B cell (primary cell): ENCODE data around the gene STXBP2. TPM values are rescaled to one million over a fixed set of nuclear protein-coding genes. Genes with fewer than 3 reads are reported as not detected.

ENCODE experiments used
- ATAC-seq: fragments of 200-7000 bp; cut with Tn5 transposase; one replicate; pipeline ENCODE4 v1.10.0; 2021; ENCODE audit warnings: low read depth, mild to moderate bottlenecking, moderate number of reproducible peaks, moderate library complexity
- CTCF ChIA-PET: fragments of 350-600 bp; sonication (Branson Sonifier 250); formaldehyde crosslinking; loops from one replicate; lab custom pipeline; 2021; ENCODE audit warnings: antibody characterized with exemption, inconsistent platforms; lab: Charles Lee
- POLR2A ChIA-PET: fragments of 350-600 bp; sonication (Branson Sonifier 250); formaldehyde crosslinking; loops from one replicate; lab custom pipeline; 2021; ENCODE audit warnings: antibody characterized with exemption; lab: Charles Lee
- DNase-seq: peaks from one replicate; pipeline ENCODE4 v3.0.0; 2013
- H2AFZ ChIP-seq: 2 replicates; pipeline ENCODE4 v1.6.1; 2012; ENCODE audit warnings: mild to moderate bottlenecking, low read depth, low read length; ENCODE audit not compliant: insufficient read depth, poor library complexity, severe bottlenecking
- H3K27ac ChIP-seq, 2 donors: 1 replicate in 1 of 2; 2 replicates in 1 of 2; pipeline ENCODE4 v1.5.1; 2012 to 2013; ENCODE audit warnings: low read length in 2 of 2, mild to moderate bottlenecking in 2 of 2, moderate library complexity in 1 of 2
- H3K27me3 ChIP-seq, 4 experiments: fragments of 200-600 bp in 1 of 4; sonication (generic) in 1 of 4; replicated peaks in 1 of 4; 1 replicate in 2 of 4; 2 replicates in 2 of 4; pipeline versions ENCODE4 v1.6.1 to v1.7.0; 2013 to 2016; ENCODE audit warnings: low read length in 3 of 4, mild to moderate bottlenecking in 2 of 4, mixed read lengths in 1 of 4, moderate library complexity in 1 of 4; ENCODE audit not compliant: insufficient read depth in 4 of 4, control insufficient read depth in 3 of 4; ENCODE audit errors: control extremely low read depth in 1 of 4
- H3K36me3 ChIP-seq, 2 experiments: replicated peaks in 1 of 2; 1 replicate in 1 of 2; 2 replicates in 1 of 2; pipeline versions ENCODE4 v1.6.1 to v1.7.1; 2013; ENCODE audit warnings: low read length in 1 of 2; ENCODE audit not compliant: insufficient read depth in 2 of 2, control insufficient read depth in 1 of 2; ENCODE audit errors: control extremely low read depth in 1 of 2, extremely low read depth in 1 of 2
- H3K4me1 ChIP-seq, 2 donors: fragments of 200-600 bp in 1 of 2; sonication (generic) in 1 of 2; 1 replicate in 1 of 2; 2 replicates in 1 of 2; pipeline versions ENCODE4 v1.5.1 to v1.6.1; 2013 to 2017; ENCODE audit warnings: low read length in 2 of 2; ENCODE audit not compliant: control insufficient read depth in 2 of 2, insufficient read depth in 2 of 2
- H3K4me2 ChIP-seq: replicated peaks from 2 replicates; pipeline ENCODE3; 2012; ENCODE audit warnings: mild to moderate bottlenecking, low read depth, low read length; ENCODE audit not compliant: poor library complexity, severe bottlenecking
- H3K4me3 ChIP-seq, 5 experiments: fragments of 200-600 bp in 1 of 5; sonication (generic) in 1 of 5; 1 replicate in 3 of 5; 2 replicates in 2 of 5; pipeline versions ENCODE4 v1.5.1 to v1.7.0; 2011 to 2016; ENCODE audit warnings: low read length in 4 of 5, mild to moderate bottlenecking in 4 of 5, low read depth in 2 of 5, control low read depth in 1 of 5, moderate library complexity in 1 of 5; ENCODE audit not compliant: insufficient read depth in 1 of 5; ENCODE audit errors: control extremely low read depth in 1 of 5, extremely low read depth in 1 of 5
- H3K79me2 ChIP-seq: fragments of 200-600 bp; sonication (generic); one replicate; pipeline ENCODE4 v1.6.0; 2016; ENCODE audit warnings: low read length; ENCODE audit not compliant: control insufficient read depth, insufficient read depth
- H3K9ac ChIP-seq: fragments of 200-600 bp; sonication (generic); 2 replicates; pipeline ENCODE4 v1.6.1; 2017; ENCODE audit warnings: mild to moderate bottlenecking, low read length, moderate library complexity
- H3K9me3 ChIP-seq, 3 donors: one replicate each; pipeline versions ENCODE4 v1.6.1 to v1.7.1; 2013; ENCODE audit warnings: low read length in 2 of 3; ENCODE audit not compliant: control insufficient read depth in 2 of 3, insufficient read depth in 1 of 3; ENCODE audit errors: control extremely low read depth in 1 of 3
- H4K20me1 ChIP-seq: 2 replicates; pipeline ENCODE4 v1.6.0; 2012; ENCODE audit warnings: mild to moderate bottlenecking, low read length; ENCODE audit not compliant: insufficient read depth, control insufficient read depth, poor library complexity, severe bottlenecking
- H3K27ac Mint-ChIP-seq: one replicate; pipeline ENCODE4 v1.8.0; 2021; ENCODE audit warnings: mixed read lengths
- H3K27me3 Mint-ChIP-seq: one replicate; pipeline ENCODE4 v1.8.0; 2021; ENCODE audit warnings: mixed read lengths
- H3K4me1 Mint-ChIP-seq: one replicate; pipeline ENCODE4 v1.8.0; 2021; ENCODE audit warnings: mixed read lengths
- H3K4me3 Mint-ChIP-seq: one replicate; pipeline ENCODE4 v1.8.0; 2021; ENCODE audit warnings: mixed read lengths
- H3K9me3 Mint-ChIP-seq: one replicate; pipeline ENCODE4 v1.8.0; 2022; ENCODE audit warnings: mixed read lengths; ENCODE audit not compliant: insufficient read depth
- EZH2 ChIP-seq: IDR thresholded peaks from 2 replicates; pipeline ENCODE4 v1.6.1; 2012; ENCODE audit warnings: borderline replicate concordance, low read depth, mild to moderate bottlenecking, moderate library complexity, low read length; ENCODE audit not compliant: insufficient read depth, poor library complexity, severe bottlenecking
- WGBS: methylation state at CpG from one replicate; pipeline ENCODE4 v1.1.5; 2013; ENCODE audit warnings: missing lambda C conversion rate; ENCODE audit not compliant: insufficient coverage; 5-methylcytosine and 5-hydroxymethylcytosine counted together
- intact Hi-C: fragments of 100-400 bp; cut with micrococcal nuclease; formaldehyde crosslinking; loops from one replicate; pipeline ENCODE4 v1.10.0; 2022
- polyA plus RNA-seq: library from polyadenylated mRNA; depleted of rRNA; stranded (reverse); fragments of >200 nt; gene quantifications from 2 replicates; pipeline ENCODE4 v1.2.3, GENCODE V29; 2012
- total RNA-seq, 2 donors: library from RNA; stranded (reverse); fragments of 120-200 nt in 1 of 2; gene quantifications; 1 replicate in 1 of 2; 2 replicates in 1 of 2; pipeline versions ENCODE4 v1.2.3 to v1.2.4, GENCODE V29; 2013 to 2022
- TF ChIP-seq, protein P1 (sequence below): fragments of 200-600 bp; IDR thresholded peaks from one replicate; pipeline ENCODE4 v1.8.0; 2022; ENCODE audit warnings: antibody characterized with exemption, mild to moderate bottlenecking

The STXBP2 gene
- total and polyA plus RNA-seq, 2 donors (not counting 1 experiment from before 2014, with no cell fraction given): 222 to 226 TPM

DNA sequence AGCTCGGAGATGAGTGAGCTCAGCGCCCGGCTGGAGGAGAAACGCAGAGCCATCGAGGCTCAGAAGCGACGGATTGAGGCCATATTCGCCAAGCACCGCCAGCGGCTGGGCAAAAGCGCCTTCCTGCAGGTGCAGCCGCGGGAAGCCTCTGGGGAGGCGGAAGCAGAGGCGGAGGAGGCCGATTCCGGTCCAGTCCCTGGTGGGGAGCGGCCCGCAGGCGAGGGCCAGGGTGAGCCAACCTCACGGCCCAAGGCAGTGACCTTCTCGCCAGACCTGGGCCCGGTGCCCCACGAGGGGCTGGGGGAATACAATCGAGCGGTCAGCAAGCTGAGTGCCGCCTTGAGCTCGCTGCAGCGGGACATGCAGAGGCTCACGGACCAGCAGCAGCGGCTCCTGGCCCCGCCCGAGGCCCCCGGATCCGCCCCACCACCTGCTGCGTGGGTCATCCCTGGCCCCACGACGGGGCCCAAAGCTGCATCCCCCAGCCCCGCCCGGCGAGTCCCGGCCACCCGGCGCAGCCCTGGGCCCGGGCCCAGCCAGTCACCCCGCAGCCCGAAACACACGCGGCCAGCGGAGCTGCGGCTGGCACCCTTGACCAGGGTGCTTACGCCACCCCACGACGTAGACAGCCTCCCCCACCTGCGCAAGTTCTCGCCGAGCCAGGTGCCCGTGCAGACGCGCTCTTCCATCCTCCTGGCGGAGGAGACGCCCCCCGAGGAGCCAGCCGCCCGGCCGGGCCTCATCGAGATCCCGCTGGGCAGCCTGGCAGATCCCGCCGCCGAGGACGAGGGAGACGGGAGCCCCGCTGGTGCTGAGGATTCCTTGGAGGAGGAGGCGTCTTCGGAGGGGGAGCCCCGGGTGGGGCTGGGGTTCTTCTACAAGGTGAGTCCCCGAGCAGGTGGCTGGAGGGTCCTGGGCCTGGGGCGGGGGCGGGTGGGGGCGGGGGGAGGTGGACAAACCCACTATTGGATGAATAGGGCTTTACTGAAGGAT lies 24.3 kb upstream of the STXBP2 start:
- ChIA-PET POLR2A (no interaction called here), CTCF (no interaction called here)
- Histone ChIP-seq H3K27me3 (no peaks in the 10 kb centered on the region), H3K9me3 (peaks cover 0 to 4% (median 0%) of the 10 kb centered on the region in 3 donors), H3K79me2 (no peaks in the 10 kb centered on the region), H2AFZ (no peak overlapping the region), H3K4me2 (no peak overlapping the region), H4K20me1 (no peaks in the 10 kb centered on the region), H3K4me1 (no peaks in the 10 kb centered on the region), H3K36me3 (no peaks in the 10 kb centered on the region), H3K27ac (no peak overlapping the region), H3K4me3 (no peak overlapping the region), H3K9ac (no peak overlapping the region)
- no peak overlapping the region for H3K27ac Mint-ChIP-seq
- no peaks in the 10 kb centered on the region for H3K27me3 Mint-ChIP-seq
- H3K4me3 Mint-ChIP-seq: no peak overlapping the region
- intact Hi-C loops: no loop called here
- ATAC-seq (no peak), DNase-seq (no peak)
- WGBS: 94% methylated on average over 72 of the region's 81 CpGs
- no peak for TF ChIP-seq EZH2
- H3K4me1 Mint-ChIP-seq: no peaks in the 10 kb centered on the region
- no peaks in the 10 kb centered on the region for H3K9me3 Mint-ChIP-seq

DNA sequence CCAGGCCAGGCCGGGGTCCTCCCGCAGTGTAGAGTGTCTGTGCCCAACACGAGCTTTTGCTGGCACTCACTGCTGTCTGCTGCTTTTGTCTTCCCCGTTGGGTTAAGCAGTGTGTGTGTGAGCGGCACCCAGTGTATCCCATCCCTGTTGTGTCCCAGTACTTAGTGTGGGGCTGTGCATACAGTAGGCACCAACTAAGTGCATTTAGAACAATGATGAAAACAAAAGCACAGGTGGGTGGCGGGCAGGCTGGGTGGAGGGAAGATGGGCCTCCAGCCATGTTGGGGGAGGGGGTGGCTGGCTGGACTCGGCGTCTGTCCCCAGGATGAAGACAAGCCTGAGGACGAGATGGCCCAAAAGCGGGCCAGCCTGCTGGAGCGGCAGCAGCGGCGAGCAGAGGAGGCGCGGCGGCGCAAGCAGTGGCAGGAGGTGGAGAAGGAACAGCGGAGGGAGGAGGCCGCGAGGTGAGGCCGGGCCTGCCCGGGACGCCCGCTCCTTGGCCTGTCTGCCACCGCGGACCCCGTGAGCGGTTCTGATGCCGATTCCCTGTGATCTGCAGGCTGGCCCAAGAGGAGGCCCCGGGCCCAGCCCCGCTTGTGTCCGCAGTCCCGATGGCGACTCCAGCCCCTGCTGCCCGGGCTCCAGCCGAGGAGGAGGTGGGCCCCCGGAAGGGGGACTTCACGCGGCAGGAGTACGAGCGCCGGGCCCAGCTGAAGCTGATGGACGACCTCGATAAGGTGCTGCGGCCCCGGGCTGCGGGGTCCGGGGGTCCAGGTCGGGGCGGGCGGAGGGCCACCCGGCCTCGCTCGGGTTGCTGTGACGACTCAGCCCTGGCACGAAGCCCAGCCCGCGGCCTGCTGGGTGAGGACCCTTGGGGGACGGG lies 21.8 kb upstream of the STXBP2 start:
- ChIA-PET POLR2A (no interaction called here), CTCF (no interaction called here)
- Mint-ChIP-seq H3K27ac (no peak overlapping the region), H3K9me3 (no peaks in the 10 kb centered on the region), H3K27me3 (no peaks in the 10 kb centered on the region), H3K4me1 (no peaks in the 10 kb centered on the region), H3K4me3 (no peak overlapping the region)
- DNase-seq (no peak), ATAC-seq (no peak)
- H2AFZ ChIP-seq: no peak overlapping the region
- intact Hi-C loops: no loop called here
- H3K36me3 ChIP-seq: peaks cover 0 to 11% of the 10 kb centered on the region in 2 experiments
- H3K4me1 ChIP-seq: no peaks in the 10 kb centered on the region
- no peak for TF ChIP-seq EZH2
- TF ChIP-seq, protein P1, sequence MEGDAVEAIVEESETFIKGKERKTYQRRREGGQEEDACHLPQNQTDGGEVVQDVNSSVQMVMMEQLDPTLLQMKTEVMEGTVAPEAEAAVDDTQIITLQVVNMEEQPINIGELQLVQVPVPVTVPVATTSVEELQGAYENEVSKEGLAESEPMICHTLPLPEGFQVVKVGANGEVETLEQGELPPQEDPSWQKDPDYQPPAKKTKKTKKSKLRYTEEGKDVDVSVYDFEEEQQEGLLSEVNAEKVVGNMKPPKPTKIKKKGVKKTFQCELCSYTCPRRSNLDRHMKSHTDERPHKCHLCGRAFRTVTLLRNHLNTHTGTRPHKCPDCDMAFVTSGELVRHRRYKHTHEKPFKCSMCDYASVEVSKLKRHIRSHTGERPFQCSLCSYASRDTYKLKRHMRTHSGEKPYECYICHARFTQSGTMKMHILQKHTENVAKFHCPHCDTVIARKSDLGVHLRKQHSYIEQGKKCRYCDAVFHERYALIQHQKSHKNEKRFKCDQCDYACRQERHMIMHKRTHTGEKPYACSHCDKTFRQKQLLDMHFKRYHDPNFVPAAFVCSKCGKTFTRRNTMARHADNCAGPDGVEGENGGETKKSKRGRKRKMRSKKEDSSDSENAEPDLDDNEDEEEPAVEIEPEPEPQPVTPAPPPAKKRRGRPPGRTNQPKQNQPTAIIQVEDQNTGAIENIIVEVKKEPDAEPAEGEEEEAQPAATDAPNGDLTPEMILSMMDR: no peak
- no peaks in the 10 kb centered on the region for H3K27me3 ChIP-seq
- no peak overlapping the region for H3K4me3 ChIP-seq
- H3K9me3 ChIP-seq: peaks cover 0 to 10% (median 0%) of the 10 kb centered on the region in 3 donors
- H4K20me1 ChIP-seq: no peaks in the 10 kb centered on the region
- H3K9ac ChIP-seq: no peak overlapping the region
- 95% methylated on average over 52 of the region's 59 CpGs for WGBS
- H3K4me2 ChIP-seq: no peak overlapping the region
- no peaks in the 10 kb centered on the region for H3K79me2 ChIP-seq
- no peak overlapping the region for H3K27ac ChIP-seq
